HG03196 (cell line): Measurements from ENCODE around the gene RIPOR3.
"Not testable (repeated sequence)": the region's sequence is repeated elsewhere in the genome, so short reads cannot be mapped to it uniquely, and the experiment has no call there.

Source experiments
- ATAC-seq: cut with Tn5 transposase; IDR thresholded peaks from one replicate; pipeline ENCODE4 v1.9.1; 2021; ENCODE audit not compliant: unreplicated experiment

The RIPOR3 gene

DNA sequence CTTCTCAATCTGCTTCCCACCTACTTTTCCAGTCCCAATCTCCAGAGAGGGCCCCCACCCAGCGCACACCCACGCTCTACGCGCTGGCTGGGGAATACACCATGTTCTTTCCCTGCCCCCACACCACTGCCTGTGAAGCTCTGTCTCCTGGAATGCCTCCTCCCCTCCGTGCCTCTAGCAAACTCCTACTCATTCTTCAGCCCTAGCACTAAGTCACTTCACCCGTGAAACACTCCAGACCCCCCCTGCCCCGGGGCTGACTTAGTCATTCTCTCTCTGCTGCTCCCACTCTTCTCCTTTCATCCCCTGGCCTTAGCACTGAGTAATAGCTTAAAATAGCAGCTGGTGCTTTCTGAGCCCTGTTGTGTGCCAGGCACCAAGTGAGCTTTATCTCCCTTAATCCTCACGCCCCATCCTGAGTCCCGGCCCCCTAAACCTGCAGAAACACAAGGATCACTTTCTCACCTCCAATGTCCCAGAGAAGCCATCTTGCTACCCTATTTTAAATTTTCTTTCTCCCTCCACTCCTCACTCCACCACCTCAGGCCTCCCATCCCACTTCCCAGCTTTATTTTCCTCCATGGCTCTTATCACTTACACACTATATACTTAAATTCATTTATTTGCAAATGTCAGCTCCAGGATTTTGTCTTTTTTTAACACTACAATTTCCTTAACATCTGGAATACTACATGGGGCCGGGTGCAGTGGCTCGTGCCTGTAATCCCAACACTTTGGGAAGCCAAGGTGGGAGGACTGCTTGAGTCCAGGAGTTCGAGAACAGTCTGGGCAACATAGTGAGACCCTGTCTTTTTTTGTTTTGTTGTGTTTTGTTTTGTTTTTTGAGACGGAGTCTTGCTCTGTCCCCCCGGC lies 33.7 kb upstream of the RIPOR3 start:
- ATAC-seq: no peak

DNA sequence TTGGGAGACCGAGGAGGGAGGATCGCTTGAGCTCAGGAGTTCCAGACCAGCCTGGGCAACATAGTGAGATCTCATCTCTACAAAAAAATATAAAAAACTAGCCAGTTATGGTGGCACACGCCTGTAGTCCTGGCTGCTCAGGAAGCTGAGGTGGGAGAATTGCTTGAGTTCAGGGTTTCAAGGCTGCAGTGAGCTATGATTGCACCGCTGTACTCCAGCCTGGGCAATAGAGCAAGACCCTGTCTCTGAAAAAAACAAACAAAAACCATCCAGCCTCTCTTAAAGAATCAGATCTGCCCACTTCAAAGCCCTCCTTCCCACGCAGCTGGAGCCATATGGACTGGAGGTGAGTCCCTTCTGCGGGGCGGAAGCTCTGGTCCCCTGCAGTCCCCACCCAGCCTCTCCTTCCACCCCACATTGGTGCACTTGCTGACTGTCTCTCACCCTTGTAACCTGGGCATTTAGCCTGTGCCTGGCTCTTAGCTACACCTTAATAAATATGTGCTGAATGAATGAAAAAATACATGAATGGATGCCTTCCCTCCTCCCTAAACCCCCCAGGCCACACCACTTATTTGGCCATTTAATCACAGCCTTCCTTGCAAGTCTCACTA lies 32.9 kb upstream of the RIPOR3 start:
- no peak for ATAC-seq

DNA sequence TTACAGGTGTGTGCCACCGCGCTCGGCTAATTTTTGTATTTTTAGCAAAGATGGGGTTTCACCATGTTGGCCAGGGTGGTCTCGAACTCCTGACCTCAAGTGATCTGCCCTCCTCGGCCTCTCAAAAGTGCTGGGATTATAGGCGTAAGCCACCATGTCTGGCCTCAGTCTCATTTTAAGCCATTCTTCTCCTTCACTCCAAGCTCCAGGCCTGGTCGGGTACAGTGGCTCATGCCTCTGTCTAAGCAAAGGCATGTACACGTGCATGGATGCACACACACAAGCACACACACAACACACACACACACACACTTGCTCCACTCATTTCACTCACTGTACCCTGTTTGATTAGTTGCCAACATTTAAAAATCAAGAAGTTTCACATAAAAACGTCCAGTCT lies 32.3 kb upstream of the RIPOR3 start:
- ATAC-seq: no peak

DNA sequence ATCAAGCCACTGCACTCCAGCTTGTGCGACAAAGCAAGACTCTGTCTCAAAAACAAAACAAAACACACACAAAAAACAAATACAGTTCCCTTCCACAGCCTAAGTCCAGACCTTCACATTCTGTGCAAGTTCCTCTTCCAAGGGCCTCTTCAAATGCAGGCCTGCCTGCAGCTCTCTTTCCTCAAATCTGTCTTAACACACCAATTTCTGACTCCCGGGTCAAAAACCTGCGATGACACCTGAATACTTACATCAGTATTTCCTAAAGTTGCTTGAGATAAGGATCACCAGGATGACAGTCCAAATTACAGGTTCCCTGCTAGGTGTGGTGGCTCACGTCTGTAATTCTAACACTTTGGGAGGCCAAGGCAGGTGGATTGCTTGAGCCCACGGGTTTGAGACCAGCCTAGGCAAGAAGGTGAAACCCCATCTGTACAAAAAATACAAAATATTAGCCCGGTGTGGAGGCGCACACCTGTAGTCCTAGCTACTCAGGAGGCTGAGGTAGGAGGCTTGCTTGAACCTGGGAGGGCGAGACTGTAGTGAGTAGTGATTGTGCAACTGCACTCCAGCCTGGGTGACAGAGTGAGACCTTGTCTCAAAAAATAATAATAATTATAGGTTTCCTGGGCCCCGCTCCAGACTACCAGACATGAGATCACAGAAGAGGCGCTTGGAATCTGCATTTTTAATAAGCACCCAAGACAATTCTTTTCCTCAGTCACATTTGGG lies 31.2 kb upstream of the RIPOR3 start:
- ATAC-seq: no peak

DNA sequence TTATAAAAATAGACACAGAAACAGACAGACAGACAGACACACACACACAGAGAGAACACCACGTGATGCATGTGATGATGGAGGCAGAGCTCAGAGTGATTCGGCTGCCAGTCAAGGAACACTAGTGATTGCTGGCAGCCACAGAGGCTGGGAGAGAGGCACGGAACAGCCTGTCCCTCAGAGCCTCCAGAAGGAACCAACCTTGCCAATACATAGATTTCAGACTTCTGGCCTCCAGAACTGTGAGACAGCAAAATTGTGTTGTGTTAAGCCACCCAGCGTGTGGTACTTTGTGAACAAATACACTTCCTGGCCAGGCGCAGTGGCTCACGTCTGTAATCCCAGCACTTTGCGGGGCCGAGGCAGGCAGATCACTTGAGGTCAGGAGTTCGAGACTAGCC lies 30.5 kb upstream of the RIPOR3 start:
- no peak for ATAC-seq

DNA sequence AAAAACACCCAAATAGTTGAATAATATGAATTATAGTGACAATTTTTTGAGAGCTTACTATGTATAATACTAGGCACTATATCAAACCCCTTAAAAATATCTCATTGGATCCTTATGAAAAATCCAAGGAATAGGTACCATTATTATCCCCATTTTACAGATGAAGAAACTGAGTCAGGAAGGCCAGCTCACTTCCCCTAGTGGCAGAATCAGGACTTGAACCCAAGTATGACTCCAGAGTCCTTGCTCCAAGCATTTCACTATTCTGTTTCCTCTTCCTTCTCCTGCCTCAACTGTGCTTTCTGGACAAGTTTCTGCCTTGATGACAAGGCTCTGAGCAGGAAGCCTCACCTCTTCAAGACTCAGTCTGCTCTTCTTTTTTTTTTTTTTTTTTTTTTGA lies 29.2 kb upstream of the RIPOR3 start:
- no peak for ATAC-seq

DNA sequence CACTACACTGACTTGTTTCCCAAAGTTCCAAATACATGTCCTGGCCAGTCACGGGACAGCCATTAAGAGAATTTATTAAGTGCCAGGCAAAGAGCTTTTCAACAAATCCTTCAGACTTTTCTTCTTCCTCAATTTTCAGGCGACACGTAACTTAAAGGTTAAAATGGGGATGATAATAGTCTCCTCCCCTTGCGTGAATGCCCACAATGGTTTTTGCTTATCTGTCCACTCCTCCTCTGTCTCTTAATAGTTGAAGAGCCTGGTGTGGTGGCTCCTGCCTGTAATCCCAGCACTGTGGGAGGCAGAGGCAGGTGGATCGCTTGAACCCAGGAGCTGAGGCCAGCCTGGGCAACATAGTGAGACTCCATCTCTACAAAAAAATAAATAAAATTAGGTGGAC lies 28.7 kb upstream of the RIPOR3 start:
- no peak for ATAC-seq

DNA sequence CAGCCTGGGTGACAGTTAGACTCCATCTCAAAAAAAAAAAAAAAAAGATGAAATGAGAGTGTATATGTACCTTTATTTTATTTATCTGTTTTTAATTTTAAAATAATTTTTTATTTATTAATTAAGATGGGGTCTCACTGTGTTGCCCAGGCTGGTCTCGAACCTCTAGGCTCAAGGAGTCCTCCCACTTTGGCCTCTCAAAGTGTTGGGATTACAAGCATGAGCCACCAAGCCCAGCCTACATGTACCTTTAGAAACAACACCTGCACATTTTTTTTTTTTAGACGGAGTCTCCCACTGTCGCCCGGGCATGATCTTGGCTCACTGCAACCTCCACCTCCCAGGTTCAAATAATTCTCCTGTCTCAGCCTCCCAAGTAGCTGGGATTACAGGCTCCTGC lies 28.0 kb upstream of the RIPOR3 start:
- no peak for ATAC-seq

DNA sequence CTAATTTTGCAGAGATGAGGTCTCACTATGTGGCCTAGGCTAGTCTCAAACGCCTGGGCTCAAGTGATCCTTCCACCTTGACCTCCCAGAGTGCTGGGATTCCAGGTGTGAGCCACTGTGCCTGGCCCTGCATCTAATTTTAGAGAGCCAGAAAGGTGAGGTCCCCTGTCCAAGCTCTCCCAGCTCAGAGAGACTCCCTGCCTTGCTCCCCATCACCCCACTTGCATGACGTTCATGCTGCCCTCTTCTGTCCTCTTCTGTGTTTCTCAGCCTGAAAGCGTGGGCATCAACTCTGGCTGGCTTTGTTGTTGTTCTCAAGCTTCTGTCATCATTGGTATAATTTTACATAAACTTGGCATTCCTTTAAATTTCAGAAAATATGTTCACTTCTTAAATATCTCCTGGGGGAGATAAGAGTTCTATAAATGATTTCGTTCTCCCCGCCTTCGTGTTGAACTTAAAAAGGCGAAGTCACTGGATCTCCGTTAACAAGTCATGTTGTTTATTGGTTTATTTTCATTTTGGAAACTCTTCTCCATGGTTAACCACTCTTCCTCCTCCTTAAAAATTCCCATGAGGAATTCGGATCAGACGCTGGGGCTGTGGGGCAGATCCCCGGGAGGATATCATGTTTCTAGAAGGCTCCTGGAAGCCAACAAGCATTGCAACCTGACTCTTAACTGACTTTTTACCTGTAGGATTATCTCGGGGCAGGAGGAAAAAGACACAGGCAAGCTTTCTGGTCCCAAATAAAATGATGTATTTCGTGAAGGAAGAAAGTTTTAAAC lies 26.8 kb upstream of the RIPOR3 start:
- no peak for ATAC-seq

DNA sequence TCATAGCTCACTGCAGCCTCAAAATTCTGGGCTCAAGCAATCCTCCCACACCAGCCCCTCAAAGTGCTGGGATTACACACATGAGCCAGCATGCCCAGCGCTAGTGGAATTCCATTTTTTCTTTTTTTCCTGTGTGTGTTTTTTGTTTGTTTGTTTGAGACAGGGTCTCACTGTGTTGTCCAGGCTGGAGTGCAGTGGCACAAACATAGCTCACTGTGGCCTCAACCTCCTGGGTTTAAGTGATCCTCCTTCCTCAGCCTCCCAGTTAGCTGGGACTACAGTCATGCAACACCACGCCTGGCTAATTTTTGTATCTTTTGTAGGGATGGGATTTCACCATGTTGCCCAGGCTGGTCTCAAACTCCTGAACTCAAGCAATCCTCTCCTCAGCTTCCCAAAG lies 26.0 kb upstream of the RIPOR3 start:
- ATAC-seq: no peak

DNA sequence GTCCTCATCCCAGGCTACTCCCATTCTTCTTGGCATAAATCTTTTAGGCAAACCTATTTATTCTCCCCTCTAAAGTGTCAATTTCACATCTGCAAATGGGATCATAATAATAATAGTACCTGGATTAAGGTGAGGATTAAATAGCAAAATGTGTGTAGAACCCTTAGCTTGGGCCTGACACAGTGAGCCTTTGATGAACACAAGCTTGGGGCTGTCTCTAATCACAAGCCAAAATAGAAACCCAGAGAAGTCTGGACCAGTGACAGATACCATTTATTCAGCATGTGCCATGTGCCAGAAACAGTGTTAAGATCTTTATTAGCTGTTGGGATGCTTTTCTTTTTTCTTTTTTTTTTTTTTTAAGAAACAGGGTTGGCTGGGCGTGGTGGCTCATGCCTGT lies 25.2 kb upstream of the RIPOR3 start:
- ATAC-seq: no peak

DNA sequence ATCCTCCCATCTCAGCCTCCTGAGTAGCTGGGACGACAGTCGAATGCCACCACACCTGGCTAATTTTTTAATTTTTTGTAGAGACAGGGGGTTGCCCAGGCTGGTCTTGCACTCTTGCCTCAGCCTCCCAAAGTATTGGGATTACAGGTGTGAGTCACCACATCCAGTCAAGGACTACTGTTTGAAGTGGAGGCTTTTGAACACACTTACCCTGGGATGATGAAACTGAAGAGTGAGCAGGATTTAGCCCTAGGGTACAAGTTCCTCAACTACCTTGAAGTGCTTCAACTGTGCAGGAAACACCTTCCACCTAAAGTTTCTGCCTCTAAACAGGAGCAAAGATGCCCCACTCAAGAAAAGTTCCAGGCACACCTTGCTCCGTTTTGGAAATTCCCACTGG lies 24.4 kb upstream of the RIPOR3 start:
- ATAC-seq: no peak

DNA sequence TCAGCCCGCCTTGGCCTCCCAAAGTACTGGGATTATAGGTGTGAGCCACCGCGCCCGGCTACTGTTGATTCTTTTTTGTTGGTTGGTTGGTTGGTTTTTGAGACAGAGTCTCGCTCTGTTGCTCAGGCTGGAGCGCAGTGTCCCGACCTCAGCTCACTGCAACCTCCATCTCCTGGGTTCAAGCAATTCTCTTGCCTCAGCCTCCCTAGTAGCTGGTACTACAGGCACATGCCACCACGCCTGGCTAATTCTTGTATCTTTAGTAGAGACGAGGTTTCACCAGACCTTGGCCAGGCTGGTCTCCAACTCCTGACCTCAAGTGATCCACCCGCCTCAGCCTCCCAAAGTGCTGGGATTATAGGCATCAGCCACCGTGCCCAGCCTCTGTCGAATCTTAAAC lies 23.1 kb upstream of the RIPOR3 start:
- not testable (repeated sequence) for ATAC-seq

DNA sequence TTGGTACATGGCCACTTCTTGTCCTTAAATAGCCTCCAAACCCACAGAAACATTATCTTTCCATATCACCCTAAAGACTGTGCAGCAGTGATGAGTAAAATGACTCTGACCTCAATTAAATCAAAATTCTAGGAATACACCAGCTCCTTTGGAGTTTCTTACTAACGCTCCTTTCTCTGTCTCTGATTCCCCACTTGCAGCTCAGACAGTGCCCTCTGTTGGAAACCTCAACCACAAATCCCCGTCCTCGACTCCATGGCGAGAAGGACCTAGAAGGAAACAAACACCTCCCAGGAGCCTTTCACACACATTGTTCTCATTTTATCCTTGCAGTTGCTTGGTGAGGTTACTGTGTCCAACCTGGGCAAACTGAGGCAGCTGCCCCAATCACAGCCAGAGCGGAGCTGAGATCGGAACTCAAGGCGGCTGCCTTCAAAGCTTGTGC lies 22.3 kb upstream of the RIPOR3 start:
- ATAC-seq: no peak

DNA sequence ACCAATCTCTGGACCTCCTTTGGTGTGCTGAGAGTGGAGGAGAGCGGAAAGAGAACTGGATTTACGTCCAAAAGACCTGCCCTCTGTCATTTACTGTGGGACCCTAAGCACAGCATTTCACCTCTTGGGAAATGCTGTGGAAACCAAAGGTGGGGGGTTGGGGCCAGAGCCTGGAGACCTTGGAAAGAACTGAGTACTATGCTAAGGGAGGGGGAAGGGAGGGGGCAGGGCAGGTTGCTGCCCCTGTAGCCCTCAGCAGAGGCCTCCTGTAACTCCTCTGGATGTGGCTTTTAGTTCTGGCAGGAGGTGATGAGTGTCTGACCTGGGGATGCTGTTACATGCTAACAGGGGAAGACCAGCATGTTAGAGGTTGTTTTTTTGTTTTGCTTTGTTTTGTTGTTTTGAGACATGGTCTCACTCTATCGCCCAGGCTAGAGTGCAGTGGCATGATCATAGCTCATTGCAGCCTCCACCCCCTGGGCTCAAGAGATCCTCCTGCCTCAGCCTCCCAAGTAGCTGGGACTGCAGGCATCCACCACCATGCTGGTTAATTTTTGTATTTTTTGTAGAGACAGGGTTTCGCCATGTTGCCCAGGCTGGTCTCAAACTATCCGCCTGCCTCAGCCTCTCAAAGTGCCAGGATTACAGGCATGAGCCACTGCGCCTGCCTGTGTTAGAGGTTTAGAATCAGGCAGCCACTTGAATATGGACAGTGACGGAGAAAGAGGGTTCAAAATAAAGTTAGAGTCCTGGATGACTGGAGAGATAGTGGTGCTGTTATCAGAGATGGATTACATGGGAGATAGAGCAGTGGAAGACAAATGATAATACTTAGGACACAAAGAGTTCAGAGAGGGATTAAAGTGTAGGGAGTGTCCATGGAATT lies 21.7 kb upstream of the RIPOR3 start:
- ATAC-seq: no peak

DNA sequence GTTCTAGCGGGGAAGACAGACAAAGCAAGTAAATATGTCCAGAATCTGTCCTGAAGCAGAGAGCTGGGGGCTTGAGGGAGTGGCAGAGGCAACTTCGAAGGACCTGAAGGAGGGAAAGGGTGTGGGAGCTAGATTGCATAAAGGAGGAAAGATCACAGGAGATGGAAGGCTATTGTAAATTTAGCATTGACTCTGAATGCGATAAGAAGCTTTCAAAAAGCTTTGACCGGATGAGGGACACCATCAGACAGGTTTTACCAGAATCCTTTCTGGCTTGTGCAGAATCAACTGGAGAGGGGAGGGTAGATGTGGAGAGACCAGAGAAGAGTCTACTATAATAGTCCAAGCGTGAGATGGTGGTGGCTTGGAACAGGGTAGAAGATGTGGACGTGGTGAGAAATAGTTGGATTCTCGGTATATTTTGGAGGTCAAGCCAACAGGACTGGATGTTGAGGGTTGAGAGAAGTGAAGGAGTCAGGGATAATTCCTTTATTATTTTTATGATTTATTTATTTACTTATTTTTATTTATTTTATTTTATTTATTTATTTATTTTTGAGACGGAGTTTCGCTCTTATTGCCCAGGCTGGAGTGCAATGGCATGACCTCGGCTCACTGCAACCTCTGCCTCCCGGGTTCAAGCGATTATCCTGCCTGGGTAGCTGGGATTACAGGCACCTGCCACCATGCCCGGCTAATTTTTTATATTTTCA lies 19.9 kb upstream of the RIPOR3 start:
- ATAC-seq: no peak

DNA sequence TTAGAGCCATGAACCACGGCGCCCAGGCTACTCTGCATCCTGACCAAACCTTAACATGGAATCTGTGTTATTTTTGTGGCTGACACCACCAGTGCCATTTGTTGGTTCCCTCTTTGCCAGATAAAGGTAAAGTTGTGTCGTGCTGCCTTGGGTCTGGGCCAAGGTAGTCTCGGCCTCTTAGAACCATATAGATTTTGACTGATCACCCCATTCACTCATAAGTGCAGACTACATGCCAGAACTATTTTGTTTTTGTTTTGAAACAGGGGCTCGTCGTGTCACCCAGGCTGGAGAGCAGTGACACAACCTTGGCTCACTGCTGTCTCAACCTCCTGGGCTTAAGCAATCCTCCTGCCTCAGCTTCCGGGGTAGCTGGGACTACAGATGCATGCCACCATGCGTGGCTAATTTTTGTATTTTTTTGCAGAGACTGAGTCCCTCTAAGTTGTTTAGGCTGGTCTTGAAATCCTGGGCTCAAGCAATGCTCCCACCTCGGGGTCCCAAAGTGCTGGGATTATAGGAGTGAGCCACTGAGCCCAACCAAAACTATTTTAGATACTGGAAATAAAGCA lies 19.2 kb upstream of the RIPOR3 start:
- ATAC-seq: no peak

DNA sequence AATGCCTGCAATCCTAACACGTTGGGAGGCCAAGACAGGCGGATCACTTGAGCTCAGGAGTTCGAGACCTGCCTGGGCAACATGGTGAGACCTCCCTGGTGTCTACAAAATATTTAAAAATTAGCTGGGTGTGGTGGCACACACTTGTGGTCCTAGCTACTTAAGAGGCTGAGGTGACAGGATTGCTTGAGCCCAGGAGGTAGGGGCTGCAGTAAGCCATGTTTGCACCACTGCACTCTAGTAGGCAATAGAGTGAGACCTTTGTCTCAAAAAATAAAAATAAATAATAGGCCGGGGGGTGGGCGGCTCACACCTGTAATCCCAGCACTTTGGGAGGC lies 18.3 kb upstream of the RIPOR3 start:
- ATAC-seq: no peak

DNA sequence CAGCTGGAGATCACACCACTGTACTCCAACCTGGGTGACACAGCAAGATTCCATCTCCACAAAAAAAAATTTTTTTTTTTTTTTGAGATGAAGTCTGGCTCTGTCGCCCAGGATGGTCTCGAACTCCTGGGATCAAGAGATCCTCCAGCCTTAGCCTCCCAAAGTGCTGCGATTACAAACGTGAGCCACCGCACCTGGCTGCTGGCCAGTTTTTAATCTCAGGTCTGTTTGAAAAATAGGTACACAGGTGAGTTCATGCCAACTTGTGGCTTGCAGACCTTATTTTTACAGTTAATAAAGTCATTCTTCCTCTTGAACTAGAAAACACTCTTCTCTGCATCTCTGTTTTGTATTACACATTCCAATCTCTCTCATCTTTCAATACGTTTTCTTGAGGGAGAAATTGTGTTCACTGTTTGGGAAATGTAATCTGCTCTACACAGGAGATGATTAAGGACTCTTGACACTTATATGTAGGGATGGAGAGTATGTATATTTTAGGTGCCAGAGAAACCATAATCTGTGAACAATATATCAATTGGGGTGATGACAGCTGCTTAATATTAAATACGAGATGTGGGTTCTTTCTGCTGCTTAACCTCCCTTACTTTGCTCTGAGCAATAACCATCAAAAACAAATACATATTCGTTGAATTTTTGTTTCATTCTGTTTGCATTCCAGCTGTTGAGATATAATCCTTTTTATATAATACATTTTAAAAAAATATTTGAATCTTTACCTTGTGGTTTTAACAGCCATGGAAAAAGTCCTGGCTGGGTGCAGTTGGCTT lies 17.7 kb upstream of the RIPOR3 start:
- no peak for ATAC-seq
